Measurements from ENCODE around the gene TRAF5. TPM values are rescaled to one million over a fixed set of nuclear protein-coding genes. Genes with fewer than 3 reads are reported as not detected.

TRAF5 gene
- polyA plus RNA-seq, 2 of the 4 experiments (the other 2 are of a cell fraction): 8.2 to 14.6 TPM

DNA sequence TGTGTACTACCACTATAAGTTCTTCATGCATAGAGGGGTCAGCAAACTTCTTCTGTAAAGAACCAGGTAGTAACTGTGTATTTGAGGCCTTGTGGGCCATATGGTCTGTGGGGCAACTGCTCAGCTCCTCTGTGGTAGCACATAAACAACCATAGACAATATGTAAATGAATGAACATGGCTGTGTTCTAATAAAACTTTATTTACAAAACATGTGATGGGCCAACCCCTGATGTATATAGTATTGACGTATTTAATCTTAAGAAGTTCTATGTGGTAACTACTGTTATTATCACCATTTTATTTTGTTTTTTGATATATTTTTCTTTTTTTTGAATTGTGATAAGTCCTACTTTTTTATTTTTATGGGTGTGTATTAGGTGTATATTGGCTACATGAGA, 15.4 kb downstream of the TRAF5 start:
- H3K4me2 ChIP-seq: no peak overlapping the region
- 94% methylated on average over 1 of the region's 1 CpG for WGBS (ENCODE audit: missing lambda C conversion rate)
- no peak overlapping the region for H3K4me3 ChIP-seq
- TF ChIP-seq EHF (CRISPR knock-in tag; IDR thresholded peaks at IDR 0.05) (no peak), ESRRA (IDR thresholded peaks at IDR 0.05; ENCODE audit: borderline replicate concordance, low read length) (no peak), HOXB5 (CRISPR knock-in tag; IDR thresholded peaks at IDR 0.05) (no peak), TFCP2L1 (CRISPR knock-in tag; IDR thresholded peaks at IDR 0.05) (no peak), FOXS1 (CRISPR knock-in tag; IDR thresholded peaks at IDR 0.05) (no peak), HEYL (CRISPR knock-in tag; IDR thresholded peaks at IDR 0.05) (no peak), EP300 (IDR thresholded peaks at IDR 0.05) (no peak)
- TF ChIP-seq, protein P1, sequence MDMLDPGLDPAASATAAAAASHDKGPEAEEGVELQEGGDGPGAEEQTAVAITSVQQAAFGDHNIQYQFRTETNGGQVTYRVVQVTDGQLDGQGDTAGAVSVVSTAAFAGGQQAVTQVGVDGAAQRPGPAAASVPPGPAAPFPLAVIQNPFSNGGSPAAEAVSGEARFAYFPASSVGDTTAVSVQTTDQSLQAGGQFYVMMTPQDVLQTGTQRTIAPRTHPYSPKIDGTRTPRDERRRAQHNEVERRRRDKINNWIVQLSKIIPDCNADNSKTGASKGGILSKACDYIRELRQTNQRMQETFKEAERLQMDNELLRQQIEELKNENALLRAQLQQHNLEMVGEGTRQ (IDR thresholded peaks at IDR 0.05): no peak
- TF ChIP-seq, protein P2, sequence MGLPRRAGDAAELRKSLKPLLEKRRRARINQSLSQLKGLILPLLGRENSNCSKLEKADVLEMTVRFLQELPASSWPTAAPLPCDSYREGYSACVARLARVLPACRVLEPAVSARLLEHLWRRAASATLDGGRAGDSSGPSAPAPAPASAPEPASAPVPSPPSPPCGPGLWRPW (IDR thresholded peaks at IDR 0.05): no peak
- TF ChIP-seq, protein P3, sequence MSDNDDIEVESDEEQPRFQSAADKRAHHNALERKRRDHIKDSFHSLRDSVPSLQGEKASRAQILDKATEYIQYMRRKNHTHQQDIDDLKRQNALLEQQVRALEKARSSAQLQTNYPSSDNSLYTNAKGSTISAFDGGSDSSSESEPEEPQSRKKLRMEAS (IDR thresholded peaks at IDR 0.05): no peak
- TF ChIP-seq, protein P4, sequence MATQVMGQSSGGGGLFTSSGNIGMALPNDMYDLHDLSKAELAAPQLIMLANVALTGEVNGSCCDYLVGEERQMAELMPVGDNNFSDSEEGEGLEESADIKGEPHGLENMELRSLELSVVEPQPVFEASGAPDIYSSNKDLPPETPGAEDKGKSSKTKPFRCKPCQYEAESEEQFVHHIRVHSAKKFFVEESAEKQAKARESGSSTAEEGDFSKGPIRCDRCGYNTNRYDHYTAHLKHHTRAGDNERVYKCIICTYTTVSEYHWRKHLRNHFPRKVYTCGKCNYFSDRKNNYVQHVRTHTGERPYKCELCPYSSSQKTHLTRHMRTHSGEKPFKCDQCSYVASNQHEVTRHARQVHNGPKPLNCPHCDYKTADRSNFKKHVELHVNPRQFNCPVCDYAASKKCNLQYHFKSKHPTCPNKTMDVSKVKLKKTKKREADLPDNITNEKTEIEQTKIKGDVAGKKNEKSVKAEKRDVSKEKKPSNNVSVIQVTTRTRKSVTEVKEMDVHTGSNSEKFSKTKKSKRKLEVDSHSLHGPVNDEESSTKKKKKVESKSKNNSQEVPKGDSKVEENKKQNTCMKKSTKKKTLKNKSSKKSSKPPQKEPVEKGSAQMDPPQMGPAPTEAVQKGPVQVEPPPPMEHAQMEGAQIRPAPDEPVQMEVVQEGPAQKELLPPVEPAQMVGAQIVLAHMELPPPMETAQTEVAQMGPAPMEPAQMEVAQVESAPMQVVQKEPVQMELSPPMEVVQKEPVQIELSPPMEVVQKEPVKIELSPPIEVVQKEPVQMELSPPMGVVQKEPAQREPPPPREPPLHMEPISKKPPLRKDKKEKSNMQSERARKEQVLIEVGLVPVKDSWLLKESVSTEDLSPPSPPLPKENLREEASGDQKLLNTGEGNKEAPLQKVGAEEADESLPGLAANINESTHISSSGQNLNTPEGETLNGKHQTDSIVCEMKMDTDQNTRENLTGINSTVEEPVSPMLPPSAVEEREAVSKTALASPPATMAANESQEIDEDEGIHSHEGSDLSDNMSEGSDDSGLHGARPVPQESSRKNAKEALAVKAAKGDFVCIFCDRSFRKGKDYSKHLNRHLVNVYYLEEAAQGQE (IDR thresholded peaks at IDR 0.05): no peak
- ChIA-PET POLR2A (no interaction called here), CTCF (interaction anchor here (0.9 to 1.5 kb wide), 2 partner anchors 12 to 19 kb away, joined by 3 to 8 read pairs; no protein-coding TSS in a partner anchor)
- no peak for ATAC-seq
- H3K9me3 ChIP-seq: no peaks in the 10 kb centered on the region
- no peak for DNase-seq (ENCODE audit: low read depth in 1 of 2, low spot score in 1 of 2)
- H3K27ac ChIP-seq: no peak overlapping the region
- peaks cover 5% of the 10 kb centered on the region; the same call in 1 of the 3 replicates for H3K4me1 ChIP-seq
- FAIRE-seq: no peak

DNA sequence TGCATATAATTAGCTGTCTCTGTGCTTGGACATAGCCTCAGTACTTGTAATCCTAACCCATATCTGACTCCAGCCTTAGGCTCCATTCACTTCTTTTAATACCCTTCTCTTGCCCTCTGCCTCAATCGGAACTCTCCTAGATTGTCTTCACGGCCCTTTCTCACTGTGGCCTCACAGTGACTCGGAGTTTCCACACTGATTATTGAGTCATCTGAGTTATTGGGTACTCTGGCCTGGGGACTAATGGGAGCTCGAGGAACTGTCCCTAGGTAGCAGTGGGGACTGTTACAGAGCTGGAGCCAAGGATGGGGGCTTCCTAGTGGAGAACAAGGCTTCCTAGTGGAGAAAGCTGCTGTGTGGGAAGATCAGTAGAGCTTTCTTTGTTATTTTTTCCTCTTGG, 17.0 kb downstream of the TRAF5 start:
- TF ChIP-seq, protein P4 (IDR thresholded peaks at IDR 0.05): no peak
- TF ChIP-seq, protein P3 (IDR thresholded peaks at IDR 0.05): no peak
- TF ChIP-seq FOXS1 (CRISPR knock-in tag; IDR thresholded peaks at IDR 0.05): no peak
- no peak for TF ChIP-seq SREBF2 (IDR thresholded peaks at IDR 0.05)
- no peak for TF ChIP-seq MAZ (IDR thresholded peaks at IDR 0.05; ENCODE audit: borderline replicate concordance, low read depth, low read length)
- no peak for TF ChIP-seq CBX8 (IDR thresholded peaks at IDR 0.05)
- TF ChIP-seq RFX5 (IDR thresholded peaks at IDR 0.05): no peak
- CTCF ChIA-PET: interaction anchor here (0.6 to 0.7 kb wide), 3 partner anchors 8 to 85 kb away, joined by 3 read pairs; no protein-coding TSS in a partner anchor
- POLR2A ChIA-PET: no interaction called here
- FAIRE-seq (no peak), DNase-seq (ENCODE audit: low read depth in 1 of 2, low spot score in 1 of 2) (no peak), ATAC-seq (no peak)
- Histone ChIP-seq H3K4me3 (no peak overlapping the region), H3K9me3 (no peaks in the 10 kb centered on the region), H3K27ac (no peak overlapping the region), H3K4me1 (peaks cover 5% of the 10 kb centered on the region; the same call in 1 of the 3 replicates), H3K4me2 (no peak overlapping the region)
- 70% methylated on average over 4 of the region's 4 CpGs for WGBS (ENCODE audit: missing lambda C conversion rate)
